GM18508 (cell line): ENCODE results near the gene RNF148.

Source experiments
- ATAC-seq: cut with Tn5 transposase; IDR thresholded peaks from one replicate; pipeline ENCODE4 v1.9.1; 2021; ENCODE audit warnings: moderate number of reproducible peaks; ENCODE audit not compliant: insufficient read depth, unreplicated experiment

RNF148 gene

GRCh38 chr7:122702872-122703510, at the start of gene RNF148:
RNF148 (minus strand) TSS chr7:122702922; CDS start chr7:122702750, 172 bp downstream.
- no peak for ATAC-seq

DNA sequence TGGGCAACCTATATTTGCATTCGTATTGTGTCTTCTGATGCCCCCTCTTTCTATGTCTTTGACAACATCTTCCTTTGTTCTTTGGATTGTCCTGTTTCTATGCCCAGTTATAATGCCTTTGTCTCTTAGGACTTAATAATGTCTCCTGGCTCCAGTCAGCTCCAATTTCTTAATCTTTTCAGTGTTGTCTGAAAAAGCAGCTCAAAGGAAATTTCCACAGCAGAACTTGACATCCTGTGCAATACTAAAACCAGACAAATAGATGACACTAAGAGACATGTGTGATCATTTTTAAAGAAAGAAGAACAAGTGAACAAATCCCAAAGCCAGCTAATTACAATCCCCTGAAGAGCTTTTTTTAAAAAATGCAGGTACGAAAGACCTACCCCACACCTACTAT, 47.7 kb upstream of the RNF148 start:
- ATAC-seq, result no peak

DNA sequence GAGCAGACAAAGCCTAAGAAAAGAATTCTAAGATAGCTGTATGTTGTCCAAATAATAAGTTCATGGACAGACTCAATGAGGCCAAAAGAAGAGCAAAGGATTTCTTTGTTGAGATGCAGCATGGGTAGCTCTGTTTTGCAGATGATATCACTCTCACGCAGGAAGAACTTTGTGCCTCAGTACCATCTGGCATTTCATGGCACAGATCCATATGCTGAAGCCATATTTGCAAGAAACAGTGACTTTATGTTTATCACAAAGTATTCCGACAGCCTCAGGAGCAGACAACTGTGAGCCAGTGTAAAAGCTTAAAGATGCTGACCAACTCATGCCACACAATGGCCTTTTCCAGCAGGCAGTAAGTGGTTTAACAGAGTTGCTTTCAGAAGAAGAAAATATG, 45.5 kb upstream of the RNF148 start:
- no peak for ATAC-seq

- ATAC-seq, result no peak
These were observed 44.2 kb upstream of the RNF148 start for GRCh38 chr7:122746948-122747347.

DNA sequence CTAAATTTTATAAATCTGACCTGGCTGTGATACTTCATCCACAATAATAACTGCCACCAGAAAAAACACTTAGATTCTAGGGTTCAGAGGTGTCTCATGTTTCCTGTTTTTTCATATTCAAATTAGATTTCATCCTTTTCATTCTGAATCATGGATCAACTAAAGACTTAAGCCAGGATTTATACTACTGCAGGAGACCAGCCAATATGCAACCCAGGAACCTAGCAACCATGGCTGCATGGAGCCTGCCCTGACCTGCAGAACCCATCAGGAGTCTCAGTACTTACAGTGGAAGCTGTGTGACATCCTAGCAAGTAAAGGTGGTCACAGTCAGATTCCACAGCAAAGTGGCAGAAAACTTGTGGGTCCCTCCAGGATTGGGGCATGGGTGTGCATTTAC, 40.5 kb upstream of the RNF148 start:
- no peak for ATAC-seq

GRCh38 chr7:122738947-122739346, 36.2 kb upstream of the RNF148 start:
- no peak for ATAC-seq

- no peak for ATAC-seq
These were observed 33.5 kb upstream of the RNF148 start for GRCh38 chr7:122736183-122736582.

DNA sequence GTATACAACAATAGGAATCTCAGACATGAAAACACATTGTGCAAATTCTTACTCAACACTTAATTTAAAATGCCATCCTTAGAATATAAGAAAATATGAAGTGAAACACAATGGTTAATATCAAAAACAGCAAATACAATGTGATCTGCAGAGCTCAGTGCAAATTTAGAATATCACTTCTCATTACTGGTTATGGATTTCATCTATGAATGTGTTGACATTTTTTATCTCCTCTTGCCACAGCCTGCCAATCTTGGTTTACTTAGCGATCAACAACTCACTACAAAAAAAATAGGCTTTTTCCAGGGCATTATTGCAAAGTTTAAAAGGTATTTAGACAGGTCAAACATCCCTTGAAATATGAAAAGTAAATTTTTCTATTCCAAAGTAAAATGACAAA, 25.0 kb upstream of the RNF148 start:
- ATAC-seq, result no peak

- no peak for ATAC-seq
These were observed 24.6 kb upstream of the RNF148 start for GRCh38 chr7:122727354-122727753.

GRCh38 chr7:122726881-122727280, 24.2 kb upstream of the RNF148 start:
- no peak for ATAC-seq

DNA sequence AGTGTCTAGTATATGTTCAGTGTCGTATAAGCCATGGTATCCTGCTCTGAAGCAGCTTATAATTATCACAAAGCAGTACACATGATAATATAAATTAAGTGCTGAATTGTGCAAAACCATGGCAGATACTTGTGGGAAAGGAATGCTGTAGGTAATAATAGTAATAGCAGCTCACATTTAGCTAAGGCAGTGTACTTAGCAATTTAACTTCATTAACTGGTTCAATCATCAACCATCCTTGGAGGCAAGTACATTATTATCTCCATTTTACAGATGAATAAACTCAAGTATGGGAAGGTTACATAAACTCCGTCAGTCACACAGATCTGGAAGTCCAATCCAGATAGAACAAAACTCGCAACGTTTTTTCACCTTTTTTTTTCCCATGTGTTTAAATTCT, 21.6 kb upstream of the RNF148 start:
- ATAC-seq, result no peak

DNA sequence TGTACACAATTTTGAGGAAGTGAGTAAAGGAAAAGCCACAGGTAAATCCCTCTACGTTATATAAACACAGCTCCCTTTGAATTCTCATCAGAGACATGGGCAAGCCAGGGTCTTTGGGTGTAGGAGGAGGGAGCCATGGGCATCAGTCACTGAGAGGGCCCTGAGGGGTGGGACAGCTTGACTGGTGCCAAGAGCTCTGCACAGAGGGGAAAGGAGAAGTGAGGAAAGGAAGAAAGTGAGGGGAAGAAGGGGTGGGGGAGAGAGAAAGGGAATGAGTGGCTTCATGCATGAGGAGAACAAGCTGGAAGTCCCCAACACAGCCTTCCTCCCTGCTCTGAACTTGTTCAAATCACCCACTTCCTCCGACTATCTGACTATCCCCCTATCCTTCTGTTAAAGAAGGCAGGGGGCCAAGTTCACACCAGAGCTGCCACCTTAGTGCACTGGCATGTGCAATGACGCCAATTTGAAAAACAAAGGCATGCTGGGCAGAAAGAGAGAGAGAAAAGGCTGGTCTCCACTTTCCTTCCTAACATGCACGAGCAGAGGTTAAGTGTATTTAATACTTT, 16.4 kb upstream of the RNF148 start:
- ATAC-seq, result no peak

DNA sequence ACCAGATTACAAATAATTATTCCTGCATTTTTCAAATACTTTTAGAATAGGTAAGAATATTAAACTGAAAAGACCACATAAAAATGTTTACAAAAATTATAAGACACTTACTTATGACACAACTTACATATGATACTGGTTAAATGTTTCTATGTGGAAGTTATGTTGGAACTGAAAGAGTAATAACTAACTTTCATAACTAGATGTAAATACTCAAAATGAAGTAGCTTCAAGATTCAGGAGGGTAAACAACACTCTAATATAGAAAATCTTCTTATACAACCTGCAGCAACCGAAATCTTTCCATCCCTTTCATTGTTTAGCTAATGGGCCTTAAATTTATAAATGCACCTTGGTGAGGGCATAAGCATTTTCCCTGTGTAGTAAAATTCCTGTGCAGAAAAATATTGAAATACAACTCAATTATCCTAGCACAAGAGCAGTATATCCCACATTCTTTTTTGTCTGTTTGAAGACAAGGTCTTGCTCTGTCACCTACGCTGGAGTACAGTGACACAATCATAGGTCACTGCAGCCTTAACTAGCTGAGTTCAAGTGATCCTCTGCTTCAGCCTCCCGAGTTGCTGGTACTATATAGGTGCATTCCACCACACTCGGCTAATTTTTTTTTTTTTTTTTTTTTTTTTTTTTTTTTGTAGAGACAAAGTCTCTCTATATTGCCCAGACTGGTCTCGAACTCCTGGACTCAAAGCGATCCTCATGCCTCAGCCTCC, 14.8 kb upstream of the RNF148 start:
- ATAC-seq, result no peak

- no peak for ATAC-seq
These were observed 12.5 kb upstream of the RNF148 start for GRCh38 chr7:122715183-122715582.

GRCh38 chr7:122710916-122711315, 8.2 kb upstream of the RNF148 start:
- ATAC-seq, result no peak

DNA sequence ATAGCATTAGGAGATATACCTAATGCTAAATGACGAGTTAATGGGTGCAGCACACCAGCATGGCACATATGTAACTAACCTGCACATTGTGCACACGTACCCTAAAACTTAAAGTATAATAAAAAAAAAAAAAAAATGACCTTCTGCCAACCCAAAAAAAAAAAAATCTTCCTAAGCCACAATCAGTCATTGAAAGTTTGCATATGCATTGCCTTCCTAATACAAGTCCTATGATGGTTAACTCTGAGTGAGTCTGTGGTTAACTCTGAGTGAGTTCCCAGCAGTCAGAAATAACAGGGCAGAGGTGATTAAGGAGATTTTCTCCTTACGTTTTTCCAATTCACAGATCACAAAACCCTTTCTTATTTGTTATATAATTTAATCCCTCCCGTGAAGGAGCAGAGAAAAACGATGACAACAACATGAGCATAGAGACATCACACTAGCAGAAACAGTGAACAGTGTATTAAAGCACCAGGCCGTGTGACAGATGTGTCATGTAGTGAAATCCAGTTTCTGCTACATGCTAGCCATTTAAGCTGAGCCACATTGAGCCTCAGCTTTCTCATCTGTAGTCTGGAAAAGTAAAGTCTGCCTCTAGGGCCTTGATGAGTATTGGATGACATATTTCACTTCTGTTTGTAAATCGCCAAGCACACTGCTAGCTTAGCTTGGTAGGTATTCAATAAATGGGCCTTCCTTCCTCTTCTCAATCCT, 7.4 kb upstream of the RNF148 start:
- ATAC-seq, result no peak

GRCh38 chr7:122706836-122707235, 4.1 kb upstream of the RNF148 start:
- ATAC-seq, result no peak

DNA sequence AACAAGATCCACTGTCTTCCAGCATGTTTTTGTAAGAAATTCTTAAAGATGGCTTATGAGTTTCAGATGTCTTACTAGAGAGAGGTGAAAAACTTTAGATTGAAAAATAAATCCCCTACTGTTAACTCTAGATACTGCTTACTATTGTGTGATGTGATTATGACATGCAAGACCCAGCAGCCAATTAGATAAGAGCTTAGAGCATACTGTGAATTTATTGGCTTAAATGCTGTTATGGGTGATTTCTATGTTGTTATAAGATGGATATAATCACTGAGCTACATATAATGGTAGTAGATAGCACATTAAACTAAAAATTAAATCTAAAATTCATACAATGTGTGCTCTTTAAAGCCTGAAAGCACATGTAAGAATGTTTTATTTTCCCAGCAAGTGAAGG, 3.7 kb downstream of the RNF148 start, which contains the start of gene RNF133:
Gene RNF133 (minus strand): TSS at position 101 of the 400 bp plus-strand sequence. CDS start 199 bp downstream, outside the sequence.
- ATAC-seq, result no peak

GRCh38 chr7:122695816-122696215, 6.9 kb downstream of the RNF148 start:
- no peak for ATAC-seq

DNA sequence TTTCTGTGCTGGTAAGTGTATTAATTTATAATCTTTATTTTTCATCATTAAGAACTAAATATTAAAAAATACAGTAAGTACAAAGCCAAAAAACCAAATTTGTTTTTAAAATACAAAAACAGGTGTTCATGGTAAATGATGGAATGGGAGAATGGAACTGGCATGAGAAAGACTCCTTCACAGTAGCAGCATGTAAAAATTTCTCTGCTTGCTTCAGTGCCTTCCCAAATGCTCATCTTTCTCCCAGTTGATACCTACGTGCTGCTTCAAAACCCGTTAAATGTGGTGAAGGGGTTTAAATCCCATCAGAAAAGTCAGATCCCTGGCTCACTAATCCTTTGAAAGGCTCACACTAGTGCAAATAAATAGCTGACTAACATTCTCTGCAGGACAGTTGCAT, 8.0 kb downstream of the RNF148 start:
- no peak for ATAC-seq

- ATAC-seq, result no peak
These were observed 9.9 kb downstream of the RNF148 start for GRCh38 chr7:122692769-122693309.
